ENCODE measurements around the gene CDIPT.

CDIPT gene

GRCh38 chr16:29810699-29811169 is 52.3 kb downstream of the CDIPT start:
- Histone ChIP-seq H3K4me2 (ENCODE audit: insufficient read depth, low read length, poor library complexity, severe bottlenecking) (no peak overlapping the region), H2BK120ac (ENCODE audit: low read depth, low read length) (no peak overlapping the region), H3K14ac (ENCODE audit: low read length) (no peak overlapping the region), H3K9ac (ENCODE audit: low read depth, low read length, poor library complexity) (peak overlapping the region; percentile 17), H3K23ac (ENCODE audit: low read depth, low read length, poor library complexity) (no peak overlapping the region), H3K79me1 (ENCODE audit: low read depth, low read length) (peaks cover 28% of the 10 kb centered on the region), H3K36me3 (replicated peaks in 1 of 2; ENCODE audit: control insufficient read depth in 2 of 2, insufficient read depth in 2 of 2, low read length in 2 of 2) (peaks cover 20 to 37% of the 10 kb centered on the region in 2 donors), H2BK5ac (ENCODE audit: low read length) (no peak overlapping the region), H3K18ac (ENCODE audit: low read length) (peak overlapping the region; percentile 20), H2BK15ac (ENCODE audit: low read length) (no peak overlapping the region), H4K8ac (ENCODE audit: low read depth, low read length) (no peak overlapping the region), H2AK5ac (ENCODE audit: low read depth, low read length) (no peak overlapping the region), H3K27me3 (ENCODE audit: control insufficient read depth in 3 of 3, insufficient read depth in 3 of 3, low read depth in 1 of 3, low read length in 3 of 3) (no peaks in the 10 kb centered on the region), H4K91ac (ENCODE audit: low read depth, low read length, poor library complexity) (no peak overlapping the region), H2BK12ac (ENCODE audit: low read length) (no peak overlapping the region), H3K4me1 (ENCODE audit: control insufficient read depth in 2 of 2, insufficient read depth in 1 of 2, low read depth in 1 of 2, low read length in 2 of 2) (peaks cover 50 to 52% of the 10 kb centered on the region in 2 donors), H3K4ac (ENCODE audit: low read length) (no peak overlapping the region), H3K4me3 (ENCODE audit: low read length in 2 of 2) (peak overlapping the region in 1 of 2 donors; percentile 71), H2AFZ (ENCODE audit: low read length) (no peak overlapping the region), H3K27ac (replicated peaks; ENCODE audit: low read length) (peak overlapping the region; percentile 97), H3K9me3 (replicated peaks in 1 of 2; ENCODE audit: control insufficient read depth in 2 of 2, insufficient read depth in 1 of 2, low read depth in 1 of 2, low read length in 2 of 2) (peaks cover 0 to 2% of the 10 kb centered on the region in 2 donors)
- no CpG with 5 or more reads among the region's 9 CpGs for whole genome bisulfite sequencing, 2 donors (ENCODE audit: extremely low coverage in 2 of 2, insufficient read length in 2 of 2, insufficient replicate concordance in 1 of 2)
- DNase-seq (ENCODE audit: low spot score) = no peak

GRCh38 chr16:29809850-29810698 is 53.0 kb downstream of the CDIPT start:
- Histone ChIP-seq H2BK5ac (ENCODE audit: low read length) (no peak overlapping the region), H2BK12ac (ENCODE audit: low read length) (no peak overlapping the region), H4K8ac (ENCODE audit: low read depth, low read length) (no peak overlapping the region), H2AK5ac (ENCODE audit: low read depth, low read length) (peak overlapping the region; percentile 86), H3K9me3 (replicated peaks in 1 of 2; ENCODE audit: control insufficient read depth in 2 of 2, insufficient read depth in 1 of 2, low read depth in 1 of 2, low read length in 2 of 2) (peaks cover 0 to 2% of the 10 kb centered on the region in 2 donors), H3K36me3 (replicated peaks in 1 of 2; ENCODE audit: control insufficient read depth in 2 of 2, insufficient read depth in 2 of 2, low read length in 2 of 2) (peaks cover 20 to 36% of the 10 kb centered on the region in 2 donors), H2BK15ac (ENCODE audit: low read length) (no peak overlapping the region), H3K4ac (ENCODE audit: low read length) (no peak overlapping the region), H3K23ac (ENCODE audit: low read depth, low read length, poor library complexity) (peak overlapping the region; percentile 97), H3K18ac (ENCODE audit: low read length) (peak overlapping the region; percentile 69), H4K91ac (ENCODE audit: low read depth, low read length, poor library complexity) (no peak overlapping the region), H2BK120ac (ENCODE audit: low read depth, low read length) (no peak overlapping the region), H3K14ac (ENCODE audit: low read length) (no peak overlapping the region), H3K9ac (ENCODE audit: low read depth, low read length, poor library complexity) (peak overlapping the region; percentile 88), H3K4me1 (ENCODE audit: control insufficient read depth in 2 of 2, insufficient read depth in 1 of 2, low read depth in 1 of 2, low read length in 2 of 2) (peaks cover 48% of the 10 kb centered on the region in 2 donors), H3K27ac (replicated peaks; ENCODE audit: low read length) (peak overlapping the region; percentile 97), H3K4me3 (ENCODE audit: low read length in 2 of 2) (no peak overlapping the region), H3K4me2 (ENCODE audit: insufficient read depth, low read length, poor library complexity, severe bottlenecking) (peak overlapping the region; percentile 23), H3K79me1 (ENCODE audit: low read depth, low read length) (peaks cover 27% of the 10 kb centered on the region), H3K27me3 (ENCODE audit: control insufficient read depth in 3 of 3, insufficient read depth in 3 of 3, low read depth in 1 of 3, low read length in 3 of 3) (no peaks in the 10 kb centered on the region), H2AFZ (ENCODE audit: low read length) (no peak overlapping the region)
- no CpG with 5 or more reads among the region's 23 CpGs for WGBS, 2 donors (ENCODE audit: extremely low coverage in 2 of 2, insufficient read length in 2 of 2, insufficient replicate concordance in 1 of 2)
- no peak for DNase-seq (ENCODE audit: low spot score)

DNA sequence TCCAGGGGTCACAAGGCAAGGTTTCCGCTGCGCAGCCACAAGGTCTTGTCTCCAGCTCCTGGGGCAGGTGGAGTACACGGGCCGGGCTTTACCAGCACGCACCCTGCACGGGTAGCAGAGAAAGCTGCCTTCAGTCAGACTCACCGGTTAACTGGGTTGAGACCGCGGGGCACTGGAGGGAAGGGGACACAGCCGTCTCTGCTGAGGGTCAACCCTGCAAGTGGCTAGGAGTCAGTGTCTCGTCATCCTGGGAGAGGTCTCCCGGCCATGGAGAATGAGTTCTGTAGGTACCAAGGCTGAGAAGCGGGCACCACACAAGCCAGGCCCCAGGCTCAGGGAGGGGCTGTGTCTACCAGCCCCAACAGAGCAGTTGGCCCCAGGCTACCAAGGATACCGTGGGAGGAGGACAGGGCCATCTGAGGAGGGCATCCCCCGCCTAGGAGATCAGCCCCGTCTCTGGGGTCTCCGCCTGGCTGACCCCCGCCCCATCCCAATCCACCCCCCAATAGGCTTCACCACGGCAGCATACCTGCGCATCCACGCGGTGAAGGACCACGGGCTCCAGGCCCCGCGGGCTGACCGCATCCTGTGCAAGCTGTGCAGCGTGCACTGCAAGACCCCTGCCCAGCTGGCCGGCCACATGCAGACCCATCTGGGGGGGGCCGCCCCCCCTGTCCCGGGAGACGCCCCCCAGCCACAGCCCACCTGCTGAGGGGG is 53.8 kb downstream of the CDIPT start:
- H4K8ac ChIP-seq (ENCODE audit: low read depth, low read length) = peak overlapping the region; percentile 19
- peak overlapping the region; percentile 48 for H3K18ac ChIP-seq (ENCODE audit: low read length)
- peaks cover 25% of the 10 kb centered on the region for H3K79me1 ChIP-seq (ENCODE audit: low read depth, low read length)
- H3K4me1 ChIP-seq (ENCODE audit: control insufficient read depth in 2 of 2, insufficient read depth in 1 of 2, low read depth in 1 of 2, low read length in 2 of 2) = peaks cover 44 to 46% of the 10 kb centered on the region in 2 donors
- H4K91ac ChIP-seq (ENCODE audit: low read depth, low read length, poor library complexity) = no peak overlapping the region
- H3K9me3 ChIP-seq (replicated peaks in 1 of 2; ENCODE audit: control insufficient read depth in 2 of 2, insufficient read depth in 1 of 2, low read depth in 1 of 2, low read length in 2 of 2) = peaks cover 0 to 2% of the 10 kb centered on the region in 2 donors
- WGBS, 2 donors (ENCODE audit: extremely low coverage in 2 of 2, insufficient read length in 2 of 2, insufficient replicate concordance in 1 of 2) = no CpG with 5 or more reads among the region's 31 CpGs
- peaks cover 20 to 42% of the 10 kb centered on the region in 2 donors for H3K36me3 ChIP-seq (replicated peaks in 1 of 2; ENCODE audit: control insufficient read depth in 2 of 2, insufficient read depth in 2 of 2, low read length in 2 of 2)
- H3K23ac ChIP-seq (ENCODE audit: low read depth, low read length, poor library complexity) = peak overlapping the region; percentile 66
- H2BK120ac ChIP-seq (ENCODE audit: low read depth, low read length) = no peak overlapping the region
- H2AK5ac ChIP-seq (ENCODE audit: low read depth, low read length) = peak overlapping the region; percentile 2
- no peak overlapping the region for H2AFZ ChIP-seq (ENCODE audit: low read length)
- no peak overlapping the region for H3K14ac ChIP-seq (ENCODE audit: low read length)
- peak overlapping the region; percentile 97 for H3K27ac ChIP-seq (replicated peaks; ENCODE audit: low read length)
- peak overlapping the region; percentile 23 for H3K4me2 ChIP-seq (ENCODE audit: insufficient read depth, low read length, poor library complexity, severe bottlenecking)
- H2BK15ac ChIP-seq (ENCODE audit: low read length) = no peak overlapping the region
- no peak overlapping the region for H3K4ac ChIP-seq (ENCODE audit: low read length)
- H2BK12ac ChIP-seq (ENCODE audit: low read length) = no peak overlapping the region
- peak overlapping the region in 1 of 2 donors; percentile 64 for H3K4me3 ChIP-seq (ENCODE audit: low read length in 2 of 2)
- DNase-seq (ENCODE audit: low spot score) = no peak
- no peaks in the 10 kb centered on the region for H3K27me3 ChIP-seq (ENCODE audit: control insufficient read depth in 3 of 3, insufficient read depth in 3 of 3, low read depth in 1 of 3, low read length in 3 of 3)
- no peak overlapping the region for H2BK5ac ChIP-seq (ENCODE audit: low read length)
- H3K9ac ChIP-seq (ENCODE audit: low read depth, low read length, poor library complexity) = peak overlapping the region; percentile 70

Data from neuronal stem cell (in vitro differentiated cells).